ENCODE measurements around the gene CNTD1.
A peak's percentile ranks its signal among the peaks of the same experiment; 100 is the strongest.
"Not testable (repeated sequence)": the region's sequence is repeated elsewhere in the genome, so short reads cannot be mapped to it uniquely, and the experiment has no call there.

The CNTD1 gene, protein sequence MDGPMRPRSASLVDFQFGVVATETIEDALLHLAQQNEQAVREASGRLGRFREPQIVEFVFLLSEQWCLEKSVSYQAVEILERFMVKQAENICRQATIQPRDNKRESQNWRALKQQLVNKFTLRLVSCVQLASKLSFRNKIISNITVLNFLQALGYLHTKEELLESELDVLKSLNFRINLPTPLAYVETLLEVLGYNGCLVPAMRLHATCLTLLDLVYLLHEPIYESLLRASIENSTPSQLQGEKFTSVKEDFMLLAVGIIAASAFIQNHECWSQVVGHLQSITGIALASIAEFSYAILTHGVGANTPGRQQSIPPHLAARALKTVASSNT

DNA sequence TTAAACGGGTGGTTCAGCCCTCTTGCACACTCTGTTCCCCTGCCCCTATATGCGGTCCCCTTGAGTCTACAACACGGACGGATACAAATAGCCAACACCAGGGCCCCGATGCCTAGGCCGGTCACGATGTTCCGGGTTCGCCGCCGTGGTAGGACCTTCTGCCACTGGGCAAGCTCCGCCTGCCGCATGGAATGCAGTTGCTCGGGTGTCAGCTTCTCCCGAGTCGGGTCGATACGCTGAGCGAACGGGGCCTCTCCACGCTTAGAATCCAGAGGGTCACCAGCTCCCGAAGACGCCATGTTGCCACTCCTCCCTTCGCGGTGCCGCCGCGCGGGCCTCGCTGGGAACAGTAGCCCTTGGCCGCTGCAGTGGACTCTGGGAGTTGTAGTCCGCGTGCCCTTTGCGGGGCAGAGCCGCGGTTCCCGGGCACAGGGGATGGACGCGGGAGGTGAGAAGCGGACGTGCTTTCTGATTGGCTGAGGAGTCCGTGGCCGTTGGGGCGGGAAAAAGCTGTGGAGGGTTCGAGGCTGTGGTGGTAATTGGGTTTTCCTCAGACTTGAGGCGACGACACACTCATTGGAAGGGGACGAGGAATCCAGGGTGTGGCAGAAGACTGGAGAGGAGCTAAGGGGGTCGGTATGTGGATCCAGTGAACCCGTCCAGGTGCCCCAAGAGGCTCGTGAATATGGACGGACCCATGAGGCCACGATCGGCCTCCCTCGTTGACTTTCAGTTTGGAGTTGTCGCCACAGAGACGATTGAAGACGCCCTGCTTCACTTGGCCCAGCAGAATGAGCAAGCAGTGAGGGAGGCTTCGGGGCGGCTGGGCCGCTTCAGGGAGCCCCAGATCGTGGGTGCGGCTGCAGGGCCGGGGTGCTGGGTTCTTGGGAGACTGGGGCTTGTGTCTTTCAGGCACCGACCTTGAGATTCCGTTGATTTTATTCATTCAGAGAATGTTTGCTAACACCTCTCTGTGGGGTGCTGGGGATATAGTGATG, at the start of gene CNTD1, which contains the start of gene COA3:
TSS of gene CNTD1 (plus strand) at position 479 of the 998 bp plus-strand sequence. CDS start at position 686, 207 bp downstream.
TSS of gene COA3 (minus strand) at position 322 of the 998 bp plus-strand sequence. CDS start at position 299, 23 bp downstream.
- DNase-seq, result peak; percentile 70

DNA sequence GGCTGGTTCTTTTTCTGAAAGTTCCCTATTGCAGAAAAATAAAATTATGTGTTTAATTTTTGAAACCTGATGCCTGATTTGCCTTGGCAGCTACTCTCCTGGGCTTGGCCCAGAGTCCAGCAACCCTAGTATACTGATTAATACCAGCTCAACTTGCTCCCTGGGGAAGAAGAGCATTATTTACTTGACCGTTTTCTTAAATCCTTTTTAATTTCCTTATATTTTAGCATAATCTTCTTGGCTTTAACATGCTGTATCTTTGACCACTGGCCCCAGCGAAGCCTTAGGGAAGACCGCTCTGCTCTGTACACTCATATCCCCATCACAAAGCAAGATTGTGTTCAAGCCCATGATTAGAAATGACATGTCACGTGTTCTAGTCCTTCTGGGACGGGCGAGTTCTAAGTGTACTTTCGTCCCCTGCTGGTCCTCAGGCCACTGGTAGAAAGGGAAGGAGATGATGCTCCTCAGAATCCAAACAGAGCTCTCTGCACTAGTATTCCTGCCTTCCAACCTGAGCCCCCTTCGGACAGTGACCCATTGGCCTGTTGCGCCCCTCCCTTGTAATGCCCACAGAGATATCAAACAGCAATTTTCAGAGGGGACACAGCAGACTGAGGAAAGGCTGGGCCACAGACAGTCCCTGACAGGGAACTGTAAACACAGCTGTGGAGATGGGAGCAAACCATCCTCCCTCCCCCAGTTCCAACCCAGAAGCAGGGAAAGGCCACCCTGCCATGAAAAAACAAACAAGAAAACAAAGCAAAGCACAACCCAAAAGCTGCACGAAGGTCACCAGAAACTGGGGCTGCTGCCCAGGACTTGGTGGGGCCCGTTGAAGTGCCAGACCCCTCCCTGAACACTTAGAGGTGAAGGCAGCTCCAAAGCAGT, 49.5 kb upstream of the CNTD1 start:
- no peak for DNase-seq

DNA sequence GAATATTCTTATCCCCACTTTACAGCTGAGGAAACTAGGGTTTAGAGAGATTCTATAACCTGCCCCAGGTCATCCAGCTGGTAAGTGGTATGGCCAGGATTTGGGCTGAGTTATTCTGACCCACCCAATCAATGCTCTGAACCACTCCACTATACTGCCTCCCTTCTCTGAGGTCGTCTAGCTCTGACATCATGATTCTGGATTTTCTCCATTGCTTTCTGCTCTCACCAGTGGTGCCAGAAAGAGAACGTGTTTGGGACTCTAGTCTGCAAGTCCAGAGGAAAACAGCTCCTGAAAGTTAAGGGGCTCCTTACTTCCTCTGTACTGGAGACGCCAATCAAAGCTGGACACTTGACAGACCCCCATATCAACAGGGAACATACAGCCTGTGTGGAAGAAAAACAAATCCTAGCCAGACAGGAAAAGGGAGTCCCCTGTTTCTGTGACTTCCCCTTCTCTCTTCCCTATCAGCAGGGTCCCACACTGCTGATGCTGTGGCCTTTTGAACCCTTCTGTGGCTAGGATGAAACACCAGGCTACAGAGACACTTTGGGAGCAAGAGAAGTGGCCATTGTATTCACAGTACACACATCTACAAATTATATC, 47.8 kb upstream of the CNTD1 start:
- DNase-seq, result no peak

DNA sequence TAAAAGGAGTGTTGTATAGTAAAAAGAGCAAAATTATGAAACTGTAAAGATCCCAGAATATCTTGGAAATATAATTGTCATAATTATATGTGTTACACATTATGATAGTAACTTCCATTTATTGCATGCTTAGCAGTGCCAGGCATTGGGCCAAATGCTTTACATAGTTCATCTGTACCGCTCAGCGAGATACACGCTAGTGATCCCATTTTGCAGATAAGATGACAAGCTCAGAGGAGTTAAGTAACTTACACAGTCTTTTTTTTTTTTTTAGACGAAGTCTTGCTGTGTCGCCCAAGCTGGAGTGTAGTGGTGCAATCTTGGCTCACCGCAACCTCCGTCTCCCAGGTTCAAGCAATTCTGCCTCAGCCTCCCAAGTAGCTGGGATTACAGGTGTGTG, 47.0 kb upstream of the CNTD1 start:
- no peak for DNase-seq

DNA sequence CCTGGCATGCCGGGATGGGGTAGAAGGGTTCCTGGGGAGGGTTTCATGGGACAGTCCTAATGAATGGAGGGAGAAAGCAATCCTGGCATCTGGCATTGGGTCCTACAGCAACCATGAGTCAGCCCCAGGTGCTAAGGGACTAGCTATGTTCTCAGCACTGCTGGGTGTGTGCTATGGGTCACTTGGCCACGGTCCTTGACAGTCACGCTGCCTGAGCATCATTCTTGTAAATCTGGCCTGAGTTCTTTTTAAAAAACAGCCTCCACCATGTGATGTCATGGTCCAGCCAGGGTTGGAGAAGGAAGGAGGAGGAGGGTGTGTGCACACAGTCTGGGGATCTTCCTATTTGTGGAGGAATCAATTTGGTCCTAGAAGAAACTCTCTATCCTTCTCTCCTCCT, 43.9 kb upstream of the CNTD1 start:
- no peak for DNase-seq

DNA sequence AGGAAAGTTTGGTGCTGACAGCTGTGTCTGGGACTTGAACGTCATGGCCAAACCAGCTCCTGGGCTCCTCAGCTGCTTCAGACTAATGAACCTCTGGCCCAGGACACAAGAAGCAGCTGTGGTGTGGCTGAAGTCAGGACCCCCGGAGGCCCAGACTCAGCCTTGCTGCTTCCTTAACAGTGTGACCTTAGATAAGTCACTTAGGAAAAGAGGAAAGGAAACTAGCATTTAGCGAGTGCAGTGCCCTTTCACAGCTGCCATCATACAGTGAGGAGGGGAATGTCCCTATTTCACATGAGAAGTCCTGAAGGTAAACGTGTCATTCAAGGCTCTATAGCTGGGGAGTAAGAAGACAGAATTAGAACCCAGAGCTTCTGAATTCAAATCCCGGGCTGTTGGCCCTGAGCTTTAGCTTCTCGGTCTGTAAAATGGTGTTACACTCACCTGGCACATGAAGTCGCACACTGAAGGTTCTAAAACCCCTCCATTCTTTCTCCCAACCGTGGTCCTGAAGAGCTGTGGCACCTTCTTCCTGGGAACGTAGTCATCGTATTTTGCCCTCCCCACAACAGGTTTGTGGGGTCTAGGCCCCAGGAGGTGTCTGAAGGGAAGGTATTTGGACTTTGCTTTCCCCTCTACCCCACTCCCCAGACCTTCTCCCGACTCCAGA, 38.5 kb upstream of the CNTD1 start:
- DNase-seq, result no peak

DNA sequence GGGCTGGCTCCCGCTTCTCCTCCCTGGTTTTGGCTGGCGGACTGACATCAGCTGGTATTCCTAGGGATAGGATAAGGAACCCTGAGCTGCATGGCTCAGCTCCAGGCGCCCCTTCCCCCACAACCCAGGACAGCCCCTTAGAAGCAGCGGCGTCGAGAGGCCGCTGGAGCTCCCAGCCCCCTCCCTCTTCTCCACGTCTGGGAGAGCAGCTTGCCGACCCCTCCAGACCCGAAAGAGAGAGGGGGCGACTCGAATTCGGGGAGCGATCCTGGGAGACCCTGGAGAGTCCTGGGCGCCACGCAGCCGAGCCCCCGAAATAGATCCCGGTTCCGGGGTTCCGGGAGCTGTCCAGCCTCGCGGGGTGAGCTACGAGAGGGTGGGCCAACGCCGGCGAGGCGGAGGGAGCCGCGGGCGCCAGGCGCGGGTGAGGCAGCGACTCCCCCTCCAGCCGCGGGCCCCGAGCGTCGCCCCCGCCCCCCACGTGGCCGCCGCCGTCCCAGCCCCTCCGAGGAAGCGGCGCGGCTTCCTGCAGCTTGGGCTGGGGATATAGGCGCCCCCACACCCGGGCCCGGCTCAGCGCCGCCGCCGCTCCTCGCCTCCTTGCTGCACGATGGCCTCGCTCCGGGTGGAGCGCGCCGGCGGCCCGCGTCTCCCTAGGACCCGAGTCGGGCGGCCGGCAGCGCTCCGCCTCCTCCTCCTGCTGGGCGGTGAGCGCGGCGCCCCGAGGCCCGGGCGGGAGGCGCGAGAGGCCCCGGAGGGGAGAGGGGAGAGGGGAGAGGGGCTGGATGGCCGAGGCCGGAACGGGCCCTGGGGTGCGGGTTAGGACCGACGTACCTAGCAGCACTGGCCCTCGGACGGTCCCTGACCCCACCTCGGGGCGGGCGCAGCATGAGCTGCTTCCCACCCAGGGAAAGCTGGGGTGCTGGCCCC, 37.7 kb upstream of the CNTD1 start, which contains the start of gene RAMP2:
TSS of gene RAMP2 (plus strand) at position 576 of the 930 bp plus-strand sequence. CDS start at position 611, 35 bp downstream.
- no peak for DNase-seq

DNA sequence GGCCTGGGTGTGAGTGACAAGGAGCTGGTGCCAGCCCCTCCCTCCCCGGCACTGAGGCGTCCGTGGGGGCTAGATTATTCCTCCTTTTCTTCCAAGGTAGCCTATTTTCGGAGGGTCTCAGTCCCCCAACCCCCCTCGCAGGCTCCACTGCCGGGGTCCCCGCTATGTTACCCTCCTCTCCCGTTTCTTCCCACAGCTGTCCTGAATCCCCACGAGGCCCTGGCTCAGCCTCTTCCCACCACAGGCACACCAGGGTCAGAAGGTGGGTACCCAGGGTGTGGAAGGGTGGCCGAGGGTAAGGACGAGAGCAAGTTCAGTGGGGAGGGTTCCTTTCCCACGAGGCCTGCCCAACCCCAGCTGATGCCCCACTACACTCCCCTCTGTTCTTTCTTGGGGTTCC, 37.0 kb upstream of the CNTD1 start:
- no peak for DNase-seq

DNA sequence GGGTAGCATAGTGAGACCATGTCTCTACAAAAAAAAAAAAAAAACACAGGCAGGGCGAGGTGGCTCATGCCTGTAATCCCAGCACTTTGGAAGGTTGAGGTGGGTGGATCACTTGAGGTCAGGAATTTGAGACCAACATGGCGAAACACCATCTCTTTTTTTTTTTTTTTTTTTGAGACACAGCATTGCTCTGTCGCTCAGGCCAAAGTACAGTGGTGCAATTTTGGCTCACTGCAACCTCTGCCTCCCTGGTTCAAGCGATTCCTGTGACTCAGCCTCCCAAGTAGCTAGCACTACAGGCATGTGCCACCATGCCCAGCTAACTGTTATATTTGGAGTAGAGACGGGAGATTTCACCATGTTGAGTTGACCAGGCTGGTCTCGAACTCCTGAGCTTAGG, 32.5 kb upstream of the CNTD1 start:
- no peak for DNase-seq

DNA sequence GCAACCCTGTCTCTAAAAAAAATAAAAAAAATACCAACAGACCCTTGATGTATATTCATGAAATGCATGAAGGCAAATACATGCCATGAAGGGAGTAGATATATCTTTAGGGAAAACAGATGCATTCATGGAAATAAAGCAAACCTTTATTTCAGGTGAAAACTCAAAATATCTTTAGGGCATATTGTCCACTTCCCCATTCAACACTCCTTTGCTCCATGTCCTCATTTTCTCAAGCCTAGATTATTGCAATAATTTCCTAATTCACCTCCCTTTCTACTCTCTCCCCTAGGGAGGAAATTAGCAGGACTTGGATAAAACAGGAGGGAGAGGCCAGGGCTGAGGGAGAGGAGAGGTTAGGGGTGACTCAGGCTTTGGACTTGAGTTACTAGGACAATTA, 31.1 kb upstream of the CNTD1 start:
- no peak for DNase-seq

DNA sequence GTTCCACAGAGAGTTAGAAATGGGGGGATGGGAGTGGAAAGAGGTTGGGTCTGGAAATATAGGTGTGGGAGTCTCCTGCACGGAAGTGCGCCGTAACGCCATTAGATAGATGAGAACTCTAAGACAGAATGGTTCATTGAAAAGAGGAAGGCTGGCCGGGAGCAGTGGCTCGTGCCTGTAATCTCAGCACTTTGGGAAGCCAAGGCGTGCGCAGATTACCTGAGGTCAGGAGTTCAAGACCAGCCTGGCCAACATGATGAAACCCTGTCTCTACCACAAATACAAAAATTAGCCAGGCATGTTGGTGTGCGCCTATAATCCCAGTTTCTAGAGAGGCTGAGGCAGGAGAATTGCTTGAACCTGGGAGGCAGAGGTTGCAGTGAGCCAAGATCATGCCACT, 30.7 kb upstream of the CNTD1 start:
- DNase-seq, result not testable (repeated sequence)

DNA sequence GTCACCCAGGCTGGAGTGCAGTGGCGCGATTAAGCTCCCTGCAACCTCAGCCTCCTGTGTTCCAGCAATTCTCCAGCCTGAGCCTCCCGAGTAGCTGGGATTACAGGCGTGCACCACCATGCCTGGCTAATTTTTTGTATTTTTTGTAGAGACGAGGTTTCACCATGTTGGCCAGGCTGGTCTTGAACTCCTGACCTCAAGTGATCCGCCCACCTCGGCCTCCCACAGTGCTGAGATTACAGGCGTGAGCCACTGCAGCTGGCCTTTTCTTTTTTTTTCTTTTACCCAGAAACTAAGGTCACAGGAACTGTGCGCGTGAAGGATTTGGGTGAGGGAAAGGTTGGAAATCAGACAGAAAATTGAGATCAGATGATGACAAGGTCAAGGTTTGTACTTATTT, 28.7 kb upstream of the CNTD1 start:
- DNase-seq, result not testable (repeated sequence)

DNA sequence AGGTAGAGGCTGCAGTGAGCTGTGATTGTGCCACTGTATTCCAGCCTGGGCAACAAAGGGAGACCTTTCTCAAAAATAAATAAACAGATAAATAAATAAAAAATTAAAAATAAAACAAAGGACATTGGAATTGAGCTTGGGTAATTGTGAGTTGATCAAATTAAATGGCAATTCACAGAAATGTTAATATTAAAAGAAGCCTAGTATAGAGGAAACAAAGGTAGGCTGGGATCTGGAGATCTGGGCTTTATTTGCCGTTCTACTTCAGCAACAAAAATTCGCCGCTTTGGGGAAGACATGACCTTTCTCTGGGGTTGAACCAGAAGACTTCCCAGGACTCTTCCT, 25.7 kb upstream of the CNTD1 start:
- DNase-seq, result no peak

DNA sequence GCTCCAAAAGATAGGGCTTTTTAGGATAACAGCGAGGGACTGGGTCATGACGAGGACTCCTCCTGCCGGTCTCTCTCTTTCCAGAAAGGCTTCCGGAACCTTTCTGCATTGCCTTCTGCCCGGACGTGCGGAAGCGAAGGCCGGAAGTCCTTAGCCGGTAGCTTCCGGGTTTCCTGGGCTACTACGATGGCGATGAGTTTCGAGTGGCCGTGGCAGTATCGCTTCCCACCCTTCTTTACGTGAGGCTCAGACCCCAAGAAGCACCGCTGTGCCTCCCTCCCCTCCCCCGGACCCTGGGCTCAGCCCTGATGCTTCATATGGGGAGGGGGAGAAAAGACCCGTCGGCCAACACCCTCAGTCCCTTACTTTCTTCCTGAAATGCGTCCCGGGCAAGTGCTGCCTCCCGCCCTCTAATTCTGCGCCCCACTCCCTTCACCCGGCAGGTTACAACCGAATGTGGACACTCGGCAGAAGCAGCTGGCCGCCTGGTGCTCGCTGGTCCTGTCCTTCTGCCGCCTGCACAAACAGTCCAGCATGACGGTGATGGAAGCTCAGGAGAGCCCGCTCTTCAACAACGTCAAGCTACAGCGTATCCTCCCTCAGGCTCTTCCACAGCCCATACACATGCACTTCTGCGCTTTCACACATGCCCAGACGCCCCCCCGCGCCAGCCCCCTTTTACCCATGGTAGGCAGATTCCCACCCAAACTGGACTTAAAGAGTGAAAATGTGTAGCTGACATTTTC, 25.2 kb upstream of the CNTD1 start, which contains the start of gene VPS25:
TSS of gene VPS25 (plus strand) at position 160 of the 746 bp plus-strand sequence. CDS start at position 187, 27 bp downstream.
- DNase-seq, result peak; percentile 55

DNA sequence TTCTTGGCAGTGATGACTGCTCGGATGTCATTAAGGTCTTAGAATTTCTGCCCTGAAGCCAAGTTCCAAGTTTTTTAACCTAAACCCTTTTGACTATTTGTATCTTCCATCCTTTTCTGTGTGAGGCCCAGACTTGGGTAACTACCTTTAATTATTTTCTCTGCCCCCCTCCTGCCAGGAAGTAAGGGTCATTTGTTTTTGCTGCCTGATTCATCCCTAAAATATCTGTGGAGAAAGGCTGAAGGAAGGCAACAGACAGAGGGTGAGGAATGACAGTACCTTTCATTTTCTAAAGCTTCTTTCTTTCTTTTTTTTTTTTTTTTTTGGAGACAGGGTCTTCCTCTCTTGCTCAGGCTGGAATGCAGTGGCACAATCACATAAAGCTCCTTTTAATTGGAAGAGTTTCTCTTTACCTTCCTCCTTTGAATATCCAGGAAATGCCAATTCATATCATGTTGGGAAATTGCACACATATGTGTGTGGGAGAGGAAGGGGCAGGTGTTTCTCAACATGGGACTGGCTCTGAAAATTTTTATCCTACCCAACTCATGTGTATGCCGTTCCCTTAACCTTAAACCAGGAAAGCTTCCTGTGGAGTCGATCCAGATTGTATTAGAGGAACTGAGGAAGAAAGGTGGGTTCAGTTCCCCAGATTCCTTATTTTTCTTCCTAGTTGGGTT, 24.5 kb upstream of the CNTD1 start:
- DNase-seq, result no peak

DNA sequence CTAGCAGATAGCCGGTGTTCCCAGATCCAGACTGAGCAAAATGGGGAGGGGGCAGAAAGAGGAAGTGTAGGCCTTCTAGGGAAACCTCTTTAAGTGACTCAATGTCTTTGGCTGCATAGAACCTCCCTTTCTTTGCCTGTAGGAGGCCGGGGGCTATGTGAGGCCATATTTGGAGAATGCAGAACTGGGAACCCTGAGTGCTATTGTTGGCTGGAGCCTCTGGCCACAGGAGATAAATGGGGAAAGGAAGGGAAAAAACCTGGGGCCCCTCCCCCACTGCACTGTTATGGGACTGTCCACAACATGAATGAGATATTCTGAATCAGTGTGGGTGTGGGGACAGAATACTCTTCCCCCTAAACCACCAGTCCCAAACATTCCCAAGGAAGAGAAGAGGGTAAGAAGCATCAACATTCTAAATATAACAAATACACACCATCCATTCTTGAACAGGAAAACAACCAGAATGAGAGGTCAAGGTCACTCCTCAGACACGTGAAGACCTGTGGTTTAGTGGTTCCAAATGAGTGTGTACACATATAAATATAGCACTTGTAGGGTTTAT, 23.0 kb upstream of the CNTD1 start:
- no peak for DNase-seq

DNA sequence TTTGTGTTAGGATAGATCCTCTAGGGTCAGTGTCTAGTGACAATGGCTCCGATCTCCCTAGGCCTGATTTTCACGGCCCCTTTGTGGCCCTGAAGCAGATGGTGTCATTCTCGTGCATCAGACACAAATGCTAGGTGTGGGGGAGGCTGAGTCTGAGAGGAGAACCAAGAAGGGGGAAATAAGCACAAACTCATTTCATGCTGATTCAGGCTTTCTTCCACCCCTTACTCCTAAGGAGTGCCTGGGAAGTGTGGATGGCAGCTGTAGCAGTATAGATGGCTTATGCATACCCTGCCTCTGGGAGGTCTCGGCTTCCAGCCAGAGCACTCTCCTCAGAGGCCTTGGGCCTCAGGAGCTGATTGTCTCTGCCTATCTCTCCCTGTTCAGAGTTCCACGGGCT, 20.1 kb upstream of the CNTD1 start:
- DNase-seq, result no peak

DNA sequence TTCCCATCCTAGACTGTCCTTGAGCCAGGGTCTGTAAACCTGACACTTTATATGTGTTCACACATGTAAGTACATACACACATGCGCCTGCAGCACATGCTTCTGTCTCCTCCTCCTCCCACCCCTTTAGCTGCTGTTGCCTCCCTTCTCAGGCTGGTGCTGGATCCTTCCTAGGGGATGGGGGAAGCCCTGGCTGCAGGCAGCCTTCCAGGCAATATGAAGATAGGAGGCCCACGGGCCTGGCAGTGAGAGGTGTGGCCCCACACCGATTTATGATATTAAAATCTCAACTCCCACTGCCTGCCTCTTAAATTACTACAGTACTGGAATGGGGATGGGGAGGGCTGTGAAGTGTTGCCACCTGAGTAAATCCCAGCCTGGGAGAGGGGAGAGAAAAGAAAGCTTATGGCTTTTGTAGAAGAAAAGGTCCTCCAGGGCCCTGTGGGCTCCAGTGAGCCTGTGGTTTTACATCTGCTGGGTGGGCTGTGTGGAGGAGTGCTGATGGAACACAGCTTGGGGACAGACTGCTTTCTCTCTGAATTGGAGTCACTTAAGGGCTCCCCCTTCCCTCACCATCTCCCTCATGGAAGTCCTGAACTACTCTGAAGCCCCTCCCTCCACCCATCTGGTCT, 19.2 kb upstream of the CNTD1 start:
- no peak for DNase-seq
